Spleen (tissue), 7 donors: ENCODE results near the gene CCDC88A.

ENCODE experiments used
- CTCF ChIP-seq, 11 experiments: fragments of 200-600 bp in 7 of 11; fragments of 450-650 bp in 4 of 11; sonication (generic) in 4 of 11; IDR thresholded peaks in 8 of 11; conservative IDR thresholded peaks in 3 of 11; 1 replicate in 7 of 11; 2 replicates in 4 of 11; pipeline versions ENCODE4 v1.4.0 to v1.8.0; 2016 to 2021; ENCODE audit warnings: antibody characterized with exemption in 11 of 11, inconsistent platforms in 4 of 11, mild to moderate bottlenecking in 1 of 11
- POLR2A ChIP-seq, 3 donors: fragments of 450-650 bp; IDR thresholded peaks; one replicate each; pipeline ENCODE4 v1.5.1; 2017; ENCODE audit warnings: antibody characterized with exemption in 3 of 3, mild to moderate bottlenecking in 1 of 3
- POLR2AphosphoS5 ChIP-seq, 3 donors: sonication (generic); formaldehyde crosslinking; IDR thresholded peaks; one replicate each; pipeline ENCODE4 v1.5.1; 2017; ENCODE audit warnings: antibody characterized with exemption in 3 of 3
- donor health status: DM: no; HTN: no; CAD: no; lungs with moderate emphysema.
- donor health status: DM: no; HTN: no; CAD: no.
- donor health status: DM: no; HTN: no; CAD: no.

GRCh38 chr2:55391155-55391554 is 28.5 kb downstream of the CCDC88A start:
- TF ChIP-seq POLR2AphosphoS5 (IDR thresholded peaks at IDR 0.05) (no peak), POLR2A (IDR thresholded peaks at IDR 0.05) (no peak), CTCF (IDR thresholded peaks at IDR 0.05 in 8 of 11, conservative IDR thresholded peaks at IDR 0.05 in 3 of 11) (no peak)
